ENCODE results near the gene INPP5D.

DNA sequence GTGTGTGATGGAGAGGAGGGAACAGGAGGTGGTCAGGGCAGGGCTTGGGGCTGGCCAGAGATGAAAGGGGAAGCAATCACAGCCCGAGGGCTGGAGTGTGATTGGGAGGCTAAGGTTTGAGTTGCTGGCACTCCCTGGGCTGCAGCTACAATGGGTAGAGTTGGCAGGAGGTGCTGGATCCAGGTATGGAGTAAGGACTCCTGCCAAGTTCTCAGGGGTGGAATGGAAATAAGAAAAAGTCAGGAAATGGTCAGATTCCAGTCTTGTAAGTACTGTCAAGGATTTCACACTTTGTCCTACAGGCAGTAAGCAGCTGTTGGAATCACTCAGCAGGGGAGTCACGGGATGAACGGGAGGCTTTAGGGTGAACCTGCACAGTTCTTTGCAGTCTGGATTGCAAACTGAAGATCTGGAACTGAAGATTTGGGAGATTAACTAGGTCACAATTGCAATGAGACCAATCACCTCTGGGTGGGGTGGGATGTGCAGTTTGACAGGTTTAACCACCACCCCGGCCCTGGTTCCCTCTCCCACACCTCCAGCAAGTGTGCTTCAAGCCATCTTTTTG, 10.9 kb upstream of the INPP5D start:
- TF ChIP-seq CTCF (IDR thresholded peaks at IDR 0.05) (no peak), POLR2AphosphoS5 (IDR thresholded peaks at IDR 0.05) (no peak), POLR2A (IDR thresholded peaks at IDR 0.05) (no peak)

All from suprapubic skin (tissue), 4 donors.